Astrocyte of the cerebellum (primary cell): ENCODE results near the gene ERBB4.

Source experiments
- DNase-seq: peaks from one replicate; pipeline ENCODE4 v3.0.0-alpha.2; 2011; ENCODE audit warnings: low read depth
- H3K4me3 ChIP-seq: 2 replicates; pipeline ENCODE4 v1.5.1; 2011; ENCODE audit warnings: mild to moderate bottlenecking, low read depth, low read length, moderate library complexity
- in situ Hi-C: cut with HindIII; loops from 2 replicates; pipeline ENCODE4 v1.10.0; 2017; ENCODE audit warnings: low sequenced_read_pairs
- TF ChIP-seq, protein P1 (sequence below): IDR thresholded peaks from 2 replicates; pipeline ENCODE4 v1.5.1; 2012; ENCODE audit warnings: low read length, low read depth, moderate library complexity, mild to moderate bottlenecking; ENCODE audit errors: missing control alignments

The ERBB4 gene

DNA sequence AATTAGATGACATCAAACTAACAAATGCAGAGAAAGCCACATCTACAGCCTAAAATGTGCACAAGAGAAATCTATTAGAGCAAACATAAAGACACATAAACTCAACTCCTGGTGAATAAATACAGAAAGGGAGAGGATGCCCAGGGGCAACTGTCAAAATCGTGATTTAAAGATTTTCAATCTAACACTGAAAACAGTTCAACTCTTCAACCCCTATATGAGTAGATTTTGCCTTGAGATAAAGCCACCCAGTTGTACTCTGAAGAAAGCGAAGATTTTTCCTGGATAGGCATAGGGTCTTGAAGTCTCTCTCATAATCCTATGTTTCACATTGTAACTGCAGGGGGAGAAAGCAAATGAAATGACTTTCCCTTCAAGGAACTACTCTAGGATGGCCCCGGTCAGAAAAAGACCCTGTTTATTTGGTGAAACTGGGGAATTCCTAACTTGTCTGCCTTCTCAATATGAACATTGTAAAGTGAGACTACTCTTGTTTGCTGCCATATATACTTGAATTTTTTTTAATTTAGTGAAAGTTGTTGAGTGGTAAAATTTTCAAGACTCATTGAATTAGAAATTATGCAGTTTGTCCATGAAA, 226.7 kb downstream of the ERBB4 start:
- in situ Hi-C loops, result no loop called here
- TF ChIP-seq, protein P1, sequence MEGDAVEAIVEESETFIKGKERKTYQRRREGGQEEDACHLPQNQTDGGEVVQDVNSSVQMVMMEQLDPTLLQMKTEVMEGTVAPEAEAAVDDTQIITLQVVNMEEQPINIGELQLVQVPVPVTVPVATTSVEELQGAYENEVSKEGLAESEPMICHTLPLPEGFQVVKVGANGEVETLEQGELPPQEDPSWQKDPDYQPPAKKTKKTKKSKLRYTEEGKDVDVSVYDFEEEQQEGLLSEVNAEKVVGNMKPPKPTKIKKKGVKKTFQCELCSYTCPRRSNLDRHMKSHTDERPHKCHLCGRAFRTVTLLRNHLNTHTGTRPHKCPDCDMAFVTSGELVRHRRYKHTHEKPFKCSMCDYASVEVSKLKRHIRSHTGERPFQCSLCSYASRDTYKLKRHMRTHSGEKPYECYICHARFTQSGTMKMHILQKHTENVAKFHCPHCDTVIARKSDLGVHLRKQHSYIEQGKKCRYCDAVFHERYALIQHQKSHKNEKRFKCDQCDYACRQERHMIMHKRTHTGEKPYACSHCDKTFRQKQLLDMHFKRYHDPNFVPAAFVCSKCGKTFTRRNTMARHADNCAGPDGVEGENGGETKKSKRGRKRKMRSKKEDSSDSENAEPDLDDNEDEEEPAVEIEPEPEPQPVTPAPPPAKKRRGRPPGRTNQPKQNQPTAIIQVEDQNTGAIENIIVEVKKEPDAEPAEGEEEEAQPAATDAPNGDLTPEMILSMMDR, result no peak
- DNase-seq, result no peak
- H3K4me3 ChIP-seq, result no peak overlapping the region

- TF ChIP-seq, protein P1, result no peak
- no peak for DNase-seq
- H3K4me3 ChIP-seq, result no peak overlapping the region
- in situ Hi-C loops, result no loop called here
Measured at GRCh38 chr2:212299943-212300342, 238.7 kb downstream of the ERBB4 start.

GRCh38 chr2:212299333-212299732, 239.3 kb downstream of the ERBB4 start:
- in situ Hi-C loops, result no loop called here
- H3K4me3 ChIP-seq, result no peak overlapping the region
- TF ChIP-seq, protein P1, result no peak
- DNase-seq, result no peak

- TF ChIP-seq, protein P1, result no peak
- H3K4me3 ChIP-seq, result no peak overlapping the region
- in situ Hi-C loops, result no loop called here
- no peak for DNase-seq
Measured at GRCh38 chr2:212295571-212295970, 243.0 kb downstream of the ERBB4 start.

DNA sequence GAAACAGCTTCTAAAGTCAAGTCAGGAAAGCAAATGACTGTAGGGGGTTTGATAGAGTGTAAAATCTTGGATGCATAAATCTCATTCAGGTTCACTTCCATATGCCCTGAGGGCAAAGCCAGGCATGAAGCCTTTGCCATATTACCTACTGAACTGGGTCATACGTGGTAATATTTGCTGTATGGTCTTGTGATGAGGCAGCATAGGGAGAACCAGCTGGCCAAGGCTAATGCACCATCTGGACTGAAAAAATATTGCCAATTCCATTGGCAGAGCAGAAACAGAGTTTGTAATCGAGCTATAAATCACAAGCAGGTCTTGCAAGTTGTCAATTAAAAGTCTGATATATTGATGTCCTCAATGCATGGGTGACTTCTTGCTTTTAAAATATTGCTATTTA, 243.8 kb downstream of the ERBB4 start:
- no peak overlapping the region for H3K4me3 ChIP-seq
- no peak for DNase-seq
- TF ChIP-seq, protein P1, result no peak
- in situ Hi-C loops, result no loop called here

- H3K4me3 ChIP-seq, result no peak overlapping the region
- no peak for DNase-seq
- TF ChIP-seq, protein P1, result no peak
- in situ Hi-C loops, result no loop called here
Measured at GRCh38 chr2:212289301-212289700, 249.3 kb downstream of the ERBB4 start.
